GM23338 (cell line): Measurements from ENCODE around the gene PROZ. TPM values are rescaled to one million over a fixed set of nuclear protein-coding genes. Genes with fewer than 3 reads are reported as not detected.

Experiments used
- ATAC-seq: fragments of 200-7000 bp; cut with Tn5 transposase; 3 replicates; pipeline ENCODE4 v1.9.1; 2020
- DNase-seq: peaks from one replicate; pipeline ENCODE4 v3.0.0-alpha.2; 2015; ENCODE audit warnings: low spot score
- H2AFZ ChIP-seq: fragments of 200-600 bp; sonication (generic); 2 replicates; pipeline ENCODE4 v1.8.0; 2016; ENCODE audit warnings: antibody characterized with exemption, mild to moderate bottlenecking, moderate library complexity
- H3F3A ChIP-seq: fragments of 200-600 bp; sonication (generic); replicated peaks from 2 replicates; pipeline ENCODE4 v1.8.0; 2017; ENCODE audit warnings: antibody characterized with exemption, mixed run types, low read depth
- H3K27ac ChIP-seq: fragments of 200-600 bp; sonication (generic); 2 replicates; pipeline ENCODE4 v1.6.1; 2016; ENCODE audit warnings: low read depth
- H3K27me3 ChIP-seq: fragments of 200-600 bp; sonication (generic); 2 replicates; pipeline ENCODE4 v1.8.0; 2016; ENCODE audit warnings: mild to moderate bottlenecking, mixed run types, moderate library complexity; ENCODE audit not compliant: insufficient read depth
- H3K36me3 ChIP-seq: fragments of 200-600 bp; sonication (generic); 2 replicates; pipeline ENCODE4 v1.8.0; 2016; ENCODE audit warnings: mild to moderate bottlenecking; ENCODE audit not compliant: insufficient read depth
- H3K4me1 ChIP-seq: fragments of 200-600 bp; sonication (generic); 2 replicates; pipeline ENCODE4 v1.8.0; 2016; ENCODE audit warnings: mild to moderate bottlenecking, moderate library complexity; ENCODE audit not compliant: insufficient read depth
- H3K4me2 ChIP-seq: fragments of 200-600 bp; sonication (generic); 2 replicates; pipeline ENCODE4 v1.7.1; 2017; ENCODE audit warnings: mixed run types
- H3K4me3 ChIP-seq: fragments of 200-600 bp; sonication (generic); 2 replicates; pipeline ENCODE4 v1.6.1; 2016; ENCODE audit warnings: mixed run types
- H3K79me2 ChIP-seq: fragments of 200-600 bp; sonication (generic); replicated peaks from 2 replicates; pipeline ENCODE4 v1.8.0; 2017; ENCODE audit warnings: mild to moderate bottlenecking; ENCODE audit not compliant: insufficient read depth
- H3K9me2 ChIP-seq: fragments of 200-600 bp; sonication (generic); 2 replicates; pipeline ENCODE4 v1.8.0; 2017; ENCODE audit not compliant: insufficient read depth
- H4K20me1 ChIP-seq: fragments of 200-600 bp; sonication (generic); replicated peaks from 2 replicates; pipeline ENCODE4 v1.8.0; 2017; ENCODE audit warnings: mild to moderate bottlenecking; ENCODE audit not compliant: insufficient read depth
- H3K27ac Mint-ChIP-seq: 2 replicates; pipeline ENCODE4 v1.8.0; 2020; ENCODE audit warnings: inconsistent platforms, mild to moderate bottlenecking, moderate library complexity, mixed read lengths
- H3K27me3 Mint-ChIP-seq: 3 replicates; pipeline ENCODE4 v1.8.0; 2022; ENCODE audit warnings: low read depth, mild to moderate bottlenecking, moderate library complexity, mixed read lengths, inconsistent platforms; ENCODE audit not compliant: insufficient read depth, poor library complexity
- H3K36me3 Mint-ChIP-seq: 3 replicates; pipeline ENCODE4 v1.8.0; 2021; ENCODE audit warnings: low read depth, mild to moderate bottlenecking, inconsistent platforms, moderate library complexity, mixed read lengths
- H3K4me1 Mint-ChIP-seq: 3 replicates; pipeline ENCODE4 v1.8.0; 2020; ENCODE audit warnings: mild to moderate bottlenecking, inconsistent platforms, mixed read lengths
- H3K4me3 Mint-ChIP-seq: 3 replicates; pipeline ENCODE4 v1.8.0; 2021; ENCODE audit warnings: moderate library complexity, mild to moderate bottlenecking, inconsistent platforms, mixed read lengths
- H3K9me3 Mint-ChIP-seq: 3 replicates; pipeline ENCODE4 v1.8.0; 2020; ENCODE audit warnings: moderate library complexity, mild to moderate bottlenecking, inconsistent platforms, mixed read lengths
- CREB1 ChIP-seq: fragments of 250-450 bp; sonication (Bioruptor Pico); IDR thresholded peaks from 2 replicates; pipeline ENCODE4 v1.5.0; 2020; ENCODE audit warnings: low read depth, mild to moderate bottlenecking, moderate library complexity
- EZH2 ChIP-seq: fragments of 200-600 bp; sonication (generic); IDR thresholded peaks from one replicate; pipeline ENCODE4 v1.8.0; 2017; ENCODE audit warnings: antibody characterized with exemption, mild to moderate bottlenecking, low read depth; ENCODE audit not compliant: unreplicated experiment
- EZH2phosphoT487 ChIP-seq: fragments of 200-600 bp; sonication (generic); IDR thresholded peaks from one replicate; pipeline ENCODE4 v1.8.1; 2018; ENCODE audit warnings: antibody characterized with exemption; ENCODE audit not compliant: unreplicated experiment
- NANOG ChIP-seq: IDR thresholded peaks from 2 replicates; pipeline ENCODE4 v1.6.1; 2016; ENCODE audit warnings: antibody characterized with exemption, borderline replicate concordance
- POLR2AphosphoS5 ChIP-seq: IDR thresholded peaks from 2 replicates; pipeline ENCODE4 v1.6.1; 2016; ENCODE audit warnings: antibody characterized with exemption, low read depth
- STAT1 ChIP-seq: IDR thresholded peaks from one replicate; pipeline ENCODE4 v1.6.1; 2016; ENCODE audit warnings: antibody characterized with exemption; ENCODE audit not compliant: unreplicated experiment
- ZNF114 ChIP-seq: fragments of 250-450 bp; sonication (Bioruptor Pico); IDR thresholded peaks from 2 replicates; pipeline ENCODE4 v1.5.0; 2020; ENCODE audit warnings: mild to moderate bottlenecking, moderate library complexity
- ZNF331 ChIP-seq: fragments of 250-450 bp; sonication (Bioruptor Pico); IDR thresholded peaks from 2 replicates; pipeline ENCODE4 v1.5.0; 2020; ENCODE audit warnings: low read depth, mild to moderate bottlenecking, moderate library complexity
- polyA plus RNA-seq: library from polyadenylated mRNA; unstranded; fragments of >200 nt; fragmentation: Nextera tagmentation; extraction: Ambion mirVana; gene quantifications from 2 replicates; pipeline ENCODE4 v1.2.1, GENCODE V29; 2016
- total RNA-seq: library from RNA; depleted of rRNA; stranded (reverse); fragments of >200 nt; shearing (Covaris generic); gene quantifications from 2 replicates; pipeline ENCODE4 v1.2.3, GENCODE V29; 2014
- TF ChIP-seq, protein P1 (sequence below), 2 experiments: fragments of 200-600 bp in 1 of 2; sonication (generic) in 1 of 2; conservative IDR thresholded peaks; 2 replicates each; pipeline versions ENCODE4 v1.5.1 to v1.6.1; 2016 to 2017; ENCODE audit warnings: antibody characterized with exemption in 2 of 2, low read depth in 2 of 2, mild to moderate bottlenecking in 2 of 2, moderate library complexity in 1 of 2
- TF ChIP-seq, protein P2 (sequence below): IDR thresholded peaks from 2 replicates; pipeline ENCODE4 v1.6.1; 2016; ENCODE audit warnings: antibody characterized with exemption
- TF ChIP-seq, protein P3 (sequence below): fragments of 250-450 bp; sonication (Bioruptor Pico); IDR thresholded peaks from 2 replicates; pipeline ENCODE4 v1.5.0; 2020; ENCODE audit warnings: mild to moderate bottlenecking, moderate library complexity

The PROZ gene
- total and polyA plus RNA-seq, 2 experiments from 2014 or later = 0.53 TPM; not detected in 1

DNA sequence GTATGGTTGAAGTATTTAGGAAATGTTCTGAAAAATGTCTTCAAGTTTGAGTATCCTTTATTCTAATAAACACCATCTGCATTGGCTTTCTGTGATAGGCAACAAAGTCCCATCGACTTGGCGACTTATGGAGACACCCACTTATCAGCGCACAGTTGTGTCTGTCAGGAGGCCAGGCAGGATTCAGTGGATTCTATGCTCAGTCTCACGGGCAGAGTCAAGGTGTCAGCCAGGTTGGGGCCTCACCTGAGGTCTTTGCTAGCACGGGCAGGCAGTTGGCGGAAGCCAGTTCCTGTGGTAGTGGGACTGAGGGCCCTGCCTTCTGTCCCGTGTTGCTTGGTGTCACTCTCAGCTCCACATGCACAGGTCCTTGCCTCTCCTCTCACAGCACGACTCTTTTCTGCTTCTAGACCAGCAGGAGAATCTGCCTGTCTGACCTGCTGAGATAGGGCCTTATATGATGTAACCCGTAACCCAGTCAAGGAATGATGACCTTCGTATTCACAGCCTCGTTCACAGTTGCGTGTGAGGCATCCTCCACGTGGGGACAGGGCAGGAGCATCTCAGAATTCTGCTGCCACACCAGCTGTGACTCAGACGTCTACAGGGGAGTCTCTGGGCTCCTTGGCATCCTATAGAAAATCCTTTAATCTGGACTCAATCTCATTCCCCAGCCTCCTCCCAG lies 61.0 kb downstream of the PROZ start (continued):
- TF ChIP-seq, protein P1, sequence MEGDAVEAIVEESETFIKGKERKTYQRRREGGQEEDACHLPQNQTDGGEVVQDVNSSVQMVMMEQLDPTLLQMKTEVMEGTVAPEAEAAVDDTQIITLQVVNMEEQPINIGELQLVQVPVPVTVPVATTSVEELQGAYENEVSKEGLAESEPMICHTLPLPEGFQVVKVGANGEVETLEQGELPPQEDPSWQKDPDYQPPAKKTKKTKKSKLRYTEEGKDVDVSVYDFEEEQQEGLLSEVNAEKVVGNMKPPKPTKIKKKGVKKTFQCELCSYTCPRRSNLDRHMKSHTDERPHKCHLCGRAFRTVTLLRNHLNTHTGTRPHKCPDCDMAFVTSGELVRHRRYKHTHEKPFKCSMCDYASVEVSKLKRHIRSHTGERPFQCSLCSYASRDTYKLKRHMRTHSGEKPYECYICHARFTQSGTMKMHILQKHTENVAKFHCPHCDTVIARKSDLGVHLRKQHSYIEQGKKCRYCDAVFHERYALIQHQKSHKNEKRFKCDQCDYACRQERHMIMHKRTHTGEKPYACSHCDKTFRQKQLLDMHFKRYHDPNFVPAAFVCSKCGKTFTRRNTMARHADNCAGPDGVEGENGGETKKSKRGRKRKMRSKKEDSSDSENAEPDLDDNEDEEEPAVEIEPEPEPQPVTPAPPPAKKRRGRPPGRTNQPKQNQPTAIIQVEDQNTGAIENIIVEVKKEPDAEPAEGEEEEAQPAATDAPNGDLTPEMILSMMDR (conservative IDR thresholded peaks at IDR 0.05; ENCODE audit: low read depth in 2 of 2) = no peak
- TF ChIP-seq EZH2phosphoT487 (no peak), ZNF331 (CRISPR knock-in tag) (no peak), ZNF114 (CRISPR knock-in tag) (no peak)
- TF ChIP-seq, protein P2, sequence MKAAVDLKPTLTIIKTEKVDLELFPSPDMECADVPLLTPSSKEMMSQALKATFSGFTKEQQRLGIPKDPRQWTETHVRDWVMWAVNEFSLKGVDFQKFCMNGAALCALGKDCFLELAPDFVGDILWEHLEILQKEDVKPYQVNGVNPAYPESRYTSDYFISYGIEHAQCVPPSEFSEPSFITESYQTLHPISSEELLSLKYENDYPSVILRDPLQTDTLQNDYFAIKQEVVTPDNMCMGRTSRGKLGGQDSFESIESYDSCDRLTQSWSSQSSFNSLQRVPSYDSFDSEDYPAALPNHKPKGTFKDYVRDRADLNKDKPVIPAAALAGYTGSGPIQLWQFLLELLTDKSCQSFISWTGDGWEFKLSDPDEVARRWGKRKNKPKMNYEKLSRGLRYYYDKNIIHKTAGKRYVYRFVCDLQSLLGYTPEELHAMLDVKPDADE = no peak

DNA sequence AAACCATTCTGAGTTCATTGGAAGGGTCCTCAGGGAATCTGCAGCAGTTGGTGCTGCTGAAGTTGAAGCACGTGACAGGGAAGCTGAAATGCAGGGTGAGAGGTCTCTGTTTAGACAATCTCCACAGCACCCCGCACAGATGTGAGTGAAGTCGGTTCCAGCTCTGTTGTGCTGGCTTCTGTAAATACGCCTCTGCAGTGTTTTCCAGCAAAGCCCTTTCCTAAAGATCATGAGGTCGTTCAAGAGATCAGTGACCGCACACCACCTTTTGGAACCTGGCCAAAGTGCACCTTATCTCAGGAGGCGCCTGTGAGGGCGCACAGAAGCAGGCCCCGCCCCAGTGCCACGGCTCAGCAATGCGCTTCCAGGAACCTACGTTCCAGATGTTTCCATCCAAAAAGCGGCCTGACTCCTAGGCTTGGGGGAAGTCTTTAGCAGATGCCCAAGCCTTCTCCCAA lies 61.7 kb downstream of the PROZ start:
- H3K4me2 ChIP-seq = no peak overlapping the region
- H3K4me1 Mint-ChIP-seq = peaks cover 10% of the 10 kb centered on the region
- ATAC-seq = no peak; the same call in 2 of the 3 replicates
- TF ChIP-seq ZNF114 (CRISPR knock-in tag) = no peak
- TF ChIP-seq, protein P2 = no peak
- no peak for TF ChIP-seq NANOG
- TF ChIP-seq POLR2AphosphoS5 = no peak
- TF ChIP-seq, protein P3, sequence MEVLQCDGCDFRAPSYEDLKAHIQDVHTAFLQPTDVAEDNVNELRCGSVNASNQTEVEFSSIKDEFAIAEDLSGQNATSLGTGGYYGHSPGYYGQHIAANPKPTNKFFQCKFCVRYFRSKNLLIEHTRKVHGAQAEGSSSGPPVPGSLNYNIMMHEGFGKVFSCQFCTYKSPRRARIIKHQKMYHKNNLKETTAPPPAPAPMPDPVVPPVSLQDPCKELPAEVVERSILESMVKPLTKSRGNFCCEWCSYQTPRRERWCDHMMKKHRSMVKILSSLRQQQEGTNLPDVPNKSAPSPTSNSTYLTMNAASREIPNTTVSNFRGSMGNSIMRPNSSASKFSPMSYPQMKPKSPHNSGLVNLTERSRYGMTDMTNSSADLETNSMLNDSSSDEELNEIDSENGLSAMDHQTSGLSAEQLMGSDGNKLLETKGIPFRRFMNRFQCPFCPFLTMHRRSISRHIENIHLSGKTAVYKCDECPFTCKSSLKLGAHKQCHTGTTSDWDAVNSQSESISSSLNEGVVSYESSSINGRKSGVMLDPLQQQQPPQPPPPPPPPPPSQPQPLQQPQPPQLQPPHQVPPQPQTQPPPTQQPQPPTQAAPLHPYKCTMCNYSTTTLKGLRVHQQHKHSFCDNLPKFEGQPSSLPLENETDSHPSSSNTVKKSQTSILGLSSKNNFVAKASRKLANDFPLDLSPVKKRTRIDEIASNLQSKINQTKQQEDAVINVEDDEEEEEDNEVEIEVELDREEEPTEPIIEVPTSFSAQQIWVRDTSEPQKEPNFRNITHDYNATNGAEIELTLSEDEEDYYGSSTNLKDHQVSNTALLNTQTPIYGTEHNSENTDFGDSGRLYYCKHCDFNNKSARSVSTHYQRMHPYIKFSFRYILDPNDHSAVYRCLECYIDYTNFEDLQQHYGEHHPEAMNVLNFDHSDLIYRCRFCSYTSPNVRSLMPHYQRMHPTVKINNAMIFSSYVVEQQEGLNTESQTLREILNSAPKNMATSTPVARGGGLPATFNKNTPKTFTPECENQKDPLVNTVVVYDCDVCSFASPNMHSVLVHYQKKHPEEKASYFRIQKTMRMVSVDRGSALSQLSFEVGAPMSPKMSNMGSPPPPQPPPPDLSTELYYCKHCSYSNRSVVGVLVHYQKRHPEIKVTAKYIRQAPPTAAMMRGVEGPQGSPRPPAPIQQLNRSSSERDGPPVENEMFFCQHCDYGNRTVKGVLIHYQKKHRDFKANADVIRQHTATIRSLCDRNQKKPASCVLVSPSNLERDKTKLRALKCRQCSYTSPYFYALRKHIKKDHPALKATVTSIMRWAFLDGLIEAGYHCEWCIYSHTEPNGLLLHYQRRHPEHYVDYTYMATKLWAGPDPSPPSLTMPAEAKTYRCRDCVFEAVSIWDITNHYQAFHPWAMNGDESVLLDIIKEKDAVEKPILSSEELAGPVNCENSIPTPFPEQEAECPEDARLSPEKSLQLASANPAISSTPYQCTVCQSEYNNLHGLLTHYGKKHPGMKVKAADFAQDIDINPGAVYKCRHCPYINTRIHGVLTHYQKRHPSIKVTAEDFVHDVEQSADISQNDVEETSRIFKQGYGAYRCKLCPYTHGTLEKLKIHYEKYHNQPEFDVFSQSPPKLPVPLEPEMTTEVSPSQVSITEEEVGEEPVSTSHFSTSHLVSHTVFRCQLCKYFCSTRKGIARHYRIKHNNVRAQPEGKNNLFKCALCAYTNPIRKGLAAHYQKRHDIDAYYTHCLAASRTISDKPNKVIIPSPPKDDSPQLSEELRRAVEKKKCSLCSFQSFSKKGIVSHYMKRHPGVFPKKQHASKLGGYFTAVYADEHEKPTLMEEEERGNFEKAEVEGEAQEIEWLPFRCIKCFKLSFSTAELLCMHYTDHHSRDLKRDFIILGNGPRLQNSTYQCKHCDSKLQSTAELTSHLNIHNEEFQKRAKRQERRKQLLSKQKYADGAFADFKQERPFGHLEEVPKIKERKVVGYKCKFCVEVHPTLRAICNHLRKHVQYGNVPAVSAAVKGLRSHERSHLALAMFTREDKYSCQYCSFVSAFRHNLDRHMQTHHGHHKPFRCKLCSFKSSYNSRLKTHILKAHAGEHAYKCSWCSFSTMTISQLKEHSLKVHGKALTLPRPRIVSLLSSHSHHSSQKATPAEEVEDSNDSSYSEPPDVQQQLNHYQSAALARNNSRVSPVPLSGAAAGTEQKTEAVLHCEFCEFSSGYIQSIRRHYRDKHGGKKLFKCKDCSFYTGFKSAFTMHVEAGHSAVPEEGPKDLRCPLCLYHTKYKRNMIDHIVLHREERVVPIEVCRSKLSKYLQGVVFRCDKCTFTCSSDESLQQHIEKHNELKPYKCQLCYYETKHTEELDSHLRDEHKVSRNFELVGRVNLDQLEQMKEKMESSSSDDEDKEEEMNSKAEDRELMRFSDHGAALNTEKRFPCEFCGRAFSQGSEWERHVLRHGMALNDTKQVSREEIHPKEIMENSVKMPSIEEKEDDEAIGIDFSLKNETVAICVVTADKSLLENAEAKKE (CRISPR knock-in tag) = no peak
- no peak for TF ChIP-seq CREB1
- TF ChIP-seq STAT1 = no peak
- no peak for TF ChIP-seq EZH2
- no peak for TF ChIP-seq ZNF331 (CRISPR knock-in tag)

More for the DNA sequence above, 61.7 kb downstream of the PROZ start:
- Histone ChIP-seq H3K27ac (no peak overlapping the region; the same call in 1 of the 2 replicates), H4K20me1 (peaks cover 32% of the 10 kb centered on the region), H3K27me3 (no peaks in the 10 kb centered on the region), H3F3A (no peaks in the 10 kb centered on the region), H3K79me2 (peaks cover 100% of the 10 kb centered on the region), H2AFZ (no peak overlapping the region), H3K9me2 (no peaks in the 10 kb centered on the region), H3K4me1 (peaks cover 10% of the 10 kb centered on the region; the same call in 1 of the 2 replicates), H3K4me3 (no peak overlapping the region), H3K36me3 (peaks cover 6% of the 10 kb centered on the region; the same call in 1 of the 2 replicates)
- no peak overlapping the region for H3K4me3 Mint-ChIP-seq
- peak overlapping the region; percentile 88 for H3K27ac Mint-ChIP-seq
- DNase-seq = peak; percentile 32
- no peaks in the 10 kb centered on the region for H3K9me3 Mint-ChIP-seq
- H3K36me3 Mint-ChIP-seq = peaks cover 60% of the 10 kb centered on the region
- peaks cover 13% of the 10 kb centered on the region for H3K27me3 Mint-ChIP-seq
